ENCODE results near the gene MMP24OS.

GRCh38 chr20:35254448-35254999 lies 23.4 kb downstream of the MMP24OS start:
- TF ChIP-seq POLR2A (IDR thresholded peaks at IDR 0.05) (no peak), CTCF (IDR thresholded peaks at IDR 0.05) (no peak)
